ENCODE data around the gene SLC24A3.

GRCh38 chr20:19426356-19426755, 213.9 kb downstream of the SLC24A3 start:
- TF ChIP-seq CTCF (IDR thresholded peaks at IDR 0.05) (no peak), POLR2A (IDR thresholded peaks at IDR 0.05) (no peak)
